Liver (tissue), 9 donors: ENCODE data around the gene PDE10A. TPM values are rescaled to one million over a fixed set of nuclear protein-coding genes. Genes with fewer than 3 reads are reported as not detected.
"Not testable (repeated sequence)": the region's sequence is repeated elsewhere in the genome, so short reads cannot be mapped to it uniquely, and the experiment has no call there.

Experiments
- DNase-seq: peaks from one replicate; pipeline ENCODE4 v3.0.0-alpha.2; 2017; ENCODE audit warnings: low spot score
- H3K27ac ChIP-seq, 2 donors: one replicate each; pipeline ENCODE4 v1.7.0; 2013; ENCODE audit warnings: inconsistent platforms in 2 of 2, low read length in 2 of 2, control low read depth in 1 of 2, low read depth in 1 of 2, mild to moderate bottlenecking in 1 of 2
- H3K27me3 ChIP-seq, 4 donors: one replicate each; pipeline versions ENCODE4 v1.6.1 to v1.7.0; 2013; ENCODE audit warnings: low read length in 3 of 4, inconsistent platforms in 1 of 4, mild to moderate bottlenecking in 1 of 4, moderate library complexity in 1 of 4; ENCODE audit not compliant: control insufficient read depth in 4 of 4, insufficient read depth in 4 of 4
- H3K36me3 ChIP-seq, 4 donors: one replicate each; pipeline versions ENCODE4 v1.6.1 to v1.7.0; 2013; ENCODE audit warnings: low read length in 3 of 4, mild to moderate bottlenecking in 3 of 4, low read depth in 1 of 4, moderate library complexity in 1 of 4; ENCODE audit not compliant: control insufficient read depth in 4 of 4, insufficient read depth in 3 of 4
- H3K4me1 ChIP-seq, 4 donors: one replicate each; pipeline versions ENCODE4 v1.6.1 to v1.7.0; 2013; ENCODE audit warnings: low read length in 3 of 4, mild to moderate bottlenecking in 3 of 4, moderate library complexity in 1 of 4; ENCODE audit not compliant: control insufficient read depth in 4 of 4, insufficient read depth in 4 of 4
- H3K4me3 ChIP-seq, 3 donors: one replicate each; pipeline versions ENCODE4 v1.6.1 to v1.7.0; 2013; ENCODE audit warnings: low read length in 3 of 3, control low read depth in 1 of 3, low read depth in 1 of 3, mild to moderate bottlenecking in 1 of 3
- H3K9ac ChIP-seq, 2 donors: one replicate each; pipeline ENCODE4 v1.7.0; 2013; ENCODE audit warnings: low read length in 2 of 2, mild to moderate bottlenecking in 2 of 2, moderate library complexity in 2 of 2, control low read depth in 1 of 2, low read depth in 1 of 2
- H3K9me3 ChIP-seq, 4 donors: one replicate each; pipeline versions ENCODE4 v1.6.1 to v1.7.0; 2013; ENCODE audit warnings: low read length in 3 of 4; ENCODE audit not compliant: control insufficient read depth in 4 of 4
- ATF3 ChIP-seq: IDR thresholded peaks from 2 replicates; pipeline ENCODE4 v1.6.1; 2016; ENCODE audit warnings: antibody characterized with exemption
- CTCF ChIP-seq: fragments of 150-350 bp; IDR thresholded peaks from 2 replicates; pipeline ENCODE4 v1.5.1; 2017; ENCODE audit warnings: improper control_type of control experiment, low read depth, low read length; ENCODE audit not compliant: missing input control
- EGR1 ChIP-seq, 2 donors: IDR thresholded peaks; 2 replicates each; pipeline ENCODE4 v1.6.1; 2016 to 2018; ENCODE audit warnings: antibody characterized with exemption in 2 of 2, low read depth in 2 of 2
- FOXA1 ChIP-seq: IDR thresholded peaks from 2 replicates; pipeline ENCODE4 v1.6.1; 2016; ENCODE audit warnings: antibody characterized with exemption
- FOXA2 ChIP-seq: IDR thresholded peaks from 2 replicates; pipeline ENCODE4 v1.6.1; 2016; ENCODE audit warnings: antibody characterized with exemption
- GABPA ChIP-seq, 2 donors: IDR thresholded peaks in 1 of 2; conservative IDR thresholded peaks in 1 of 2; 2 replicates each; pipeline ENCODE4 v1.6.1; 2016; ENCODE audit warnings: antibody characterized with exemption in 2 of 2, mild to moderate bottlenecking in 1 of 2, moderate library complexity in 1 of 2
- HNF4G ChIP-seq: IDR thresholded peaks from 2 replicates; pipeline ENCODE4 v1.6.1; 2016; ENCODE audit warnings: antibody characterized with exemption
- JUND ChIP-seq, 2 donors: IDR thresholded peaks; 2 replicates each; pipeline ENCODE4 v1.6.1; 2016; ENCODE audit warnings: antibody characterized with exemption in 2 of 2
- MAX ChIP-seq: IDR thresholded peaks from 2 replicates; pipeline ENCODE4 v1.6.1; 2016; ENCODE audit warnings: antibody characterized with exemption
- NR2F2 ChIP-seq: IDR thresholded peaks from 2 replicates; pipeline ENCODE4 v1.6.1; 2016; ENCODE audit warnings: antibody characterized with exemption
- RAD21 ChIP-seq, 2 donors: IDR thresholded peaks; 2 replicates each; pipeline ENCODE4 v1.6.1; 2016; ENCODE audit warnings: antibody characterized with exemption in 2 of 2, mild to moderate bottlenecking in 2 of 2
- REST ChIP-seq: IDR thresholded peaks from 2 replicates; pipeline ENCODE4 v1.6.1; 2016; ENCODE audit warnings: antibody characterized with exemption, mild to moderate bottlenecking
- RXRA ChIP-seq, 2 donors: IDR thresholded peaks; 2 replicates each; pipeline ENCODE4 v1.6.1; 2017 to 2018; ENCODE audit warnings: antibody characterized with exemption in 2 of 2, mild to moderate bottlenecking in 1 of 2
- SP1 ChIP-seq: IDR thresholded peaks from 2 replicates; pipeline ENCODE4 v1.6.1; 2018; ENCODE audit warnings: antibody characterized with exemption, mild to moderate bottlenecking
- TAF1 ChIP-seq: conservative IDR thresholded peaks from 2 replicates; pipeline ENCODE4 v1.6.1; 2016; ENCODE audit warnings: antibody characterized with exemption, mild to moderate bottlenecking
- YY1 ChIP-seq: IDR thresholded peaks from 2 replicates; pipeline ENCODE4 v1.6.1; 2016; ENCODE audit warnings: antibody characterized with exemption, mild to moderate bottlenecking
- ZBTB33 ChIP-seq: IDR thresholded peaks from 2 replicates; pipeline ENCODE4 v1.6.1; 2016; ENCODE audit warnings: antibody characterized with exemption
- WGBS: extraction: QIAGEN DNeasy Blood & Tissue Kit; methylation state at CpG from one replicate; pipeline ENCODE4 v1.1.7; 2013; 5-methylcytosine and 5-hydroxymethylcytosine counted together
- polyA plus RNA-seq, 2 donors: library from polyadenylated mRNA; stranded (reverse) in 1 of 2; unstranded in 1 of 2; fragments of 200-250 nt in 1 of 2; fragments of >200 nt in 1 of 2; fragmentation: Nextera tagmentation in 1 of 2; extraction: Ambion mirVana in 1 of 2; gene quantifications; one replicate each; pipeline versions ENCODE4 v1.2.1 to v1.2.3, GENCODE V29; 2013 to 2015
- total RNA-seq, 2 donors: library from RNA; depleted of rRNA; stranded (reverse); fragments of >200 nt; gene quantifications; one replicate each; pipeline ENCODE4 v1.2.3, GENCODE V29; 2014
- donor health status: healthy.
- donor health status: healthy.
- donor health status: healthy.
- donor health status: healthy.
- donor health status: healthy.

The PDE10A gene
- total and polyA plus RNA-seq, 4 donors, result 0.20 to 1.7 (median 0.47) TPM

GRCh38 chr6:165597821-165598220 lies 65.2 kb downstream of the PDE10A start:
- no peak for DNase-seq

GRCh38 chr6:165594584-165595333 lies 68.3 kb downstream of the PDE10A start:
- Histone ChIP-seq H3K27ac (no peak overlapping the region), H3K36me3 (no peaks in the 10 kb centered on the region), H3K4me1 (no peaks in the 10 kb centered on the region), H3K4me3 (no peak overlapping the region), H3K9me3 (peaks cover 0 to 6% (median under 1%) of the 10 kb centered on the region in 4 donors), H3K9ac (no peak overlapping the region), H3K27me3 (no peaks in the 10 kb centered on the region)
- DNase-seq, result no peak
- TF ChIP-seq TAF1 (no peak), YY1 (no peak), EGR1 (IDR thresholded peaks at IDR 0.05; ENCODE audit: low read depth in 2 of 2) (no peak), ZBTB33 (no peak), HNF4G (no peak), MAX (no peak), RAD21 (IDR thresholded peaks at IDR 0.05) (no peak), REST (no peak), GABPA (IDR thresholded peaks at IDR 0.05 in 1 of 2, conservative IDR thresholded peaks at IDR 0.05 in 1 of 2) (no peak), SP1 (no peak), CTCF (no peak), ATF3 (no peak), FOXA2 (no peak), RXRA (IDR thresholded peaks at IDR 0.05) (no peak), FOXA1 (no peak), NR2F2 (no peak), JUND (IDR thresholded peaks at IDR 0.05) (no peak)
- WGBS, result 71% methylated on average over 7 of the region's 7 CpGs

More at GRCh38 chr6:165597821-165598220, 65.2 kb downstream of the PDE10A start:
- Histone ChIP-seq H3K9ac (no peak overlapping the region), H3K27me3 (no peaks in the 10 kb centered on the region), H3K9me3 (peaks cover 0 to 6% (median under 1%) of the 10 kb centered on the region in 4 donors), H3K4me3 (no peak overlapping the region), H3K4me1 (no peaks in the 10 kb centered on the region), H3K27ac (no peak overlapping the region), H3K36me3 (no peaks in the 10 kb centered on the region)
- TF ChIP-seq EGR1 (IDR thresholded peaks at IDR 0.05; ENCODE audit: low read depth in 2 of 2) (no peak), TAF1 (no peak)
- 69% methylated on average over 3 of the region's 3 CpGs for WGBS

- DNase-seq, H3K36me3 ChIP-seq, H3K9ac ChIP-seq, H3K27ac ChIP-seq, H3K4me1 ChIP-seq, H3K4me3 ChIP-seq, H3K9me3 ChIP-seq, H3K27me3 ChIP-seq: not testable (repeated sequence)
- 89% methylated on average over 4 of the region's 4 CpGs for WGBS
Observed at GRCh38 chr6:165592947-165593346, 70.1 kb downstream of the PDE10A start.
